Measurements from ENCODE around the gene HMCN2. TPM values are rescaled to one million over a fixed set of nuclear protein-coding genes. Genes with fewer than 3 reads are reported as not detected.

The HMCN2 gene
- total and polyA plus RNA-seq, 4 donors, result 0.25 to 14.8 (median 4.6) TPM

DNA sequence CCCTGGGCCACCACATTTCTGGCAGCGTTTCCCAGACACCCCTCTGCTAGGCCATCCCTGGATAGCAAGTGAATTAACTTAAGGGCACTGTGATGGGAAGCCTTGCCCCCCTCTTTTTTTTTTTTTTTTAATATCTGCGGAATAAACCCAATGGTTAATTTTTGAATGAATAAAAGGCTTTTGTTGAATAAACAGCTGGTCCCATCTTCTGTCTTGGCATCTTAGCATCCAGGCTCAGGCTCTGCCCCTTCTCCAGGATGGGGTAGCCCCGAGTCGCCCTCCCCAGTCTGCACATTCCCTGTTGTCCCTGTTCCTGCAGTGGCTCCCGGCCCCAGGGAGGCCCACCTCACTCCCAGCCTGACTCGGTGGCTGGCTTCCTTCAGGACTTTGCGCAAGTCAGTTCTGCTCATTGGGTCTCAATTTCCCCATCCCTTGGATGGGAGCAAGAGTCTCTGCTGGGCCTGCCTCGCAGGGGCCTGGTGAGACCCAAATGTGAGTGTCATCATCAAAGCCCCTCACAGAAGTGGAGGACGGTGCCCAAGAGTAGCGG, 29.0 kb upstream of the HMCN2 start:
- 54 to 56% methylated on average over 10 of the region's 10 CpGs for WGBS, 2 donors

DNA sequence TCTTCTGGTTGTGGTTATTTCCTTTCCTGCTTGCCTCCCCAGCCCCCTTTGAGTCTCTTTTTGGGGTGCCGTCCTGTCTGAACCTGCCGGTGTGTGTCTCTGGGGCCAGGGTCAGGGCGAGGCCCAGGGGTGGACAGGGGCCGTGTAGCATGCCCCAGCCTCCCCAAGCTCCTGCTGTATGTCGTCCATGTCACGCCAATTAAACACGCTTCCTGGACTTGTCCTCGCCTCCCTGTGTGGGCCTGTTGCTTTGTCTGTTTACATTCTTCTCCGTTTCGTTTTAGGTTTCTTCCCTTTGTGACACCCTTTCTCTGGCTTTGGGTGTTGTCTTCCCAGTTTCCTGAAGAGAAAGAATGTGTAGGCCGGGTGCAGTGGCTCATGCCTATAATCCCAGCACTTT, 28.5 kb upstream of the HMCN2 start:
- H3K27ac ChIP-seq (ENCODE audit: low read depth in 1 of 2, low read length in 2 of 2), result no peak overlapping the region
- DNase-seq, result peak in 1 of 2 donors; percentile 55
- WGBS, 2 donors, result 77 to 81% methylated on average over 11 of the region's 11 CpGs
- H3K27me3 ChIP-seq (ENCODE audit: control insufficient read depth in 1 of 2, insufficient read depth in 2 of 2, low read length in 1 of 2), result no peaks in the 10 kb centered on the region
- no peak overlapping the region for H3K4me3 ChIP-seq (ENCODE audit: low read length in 2 of 2)
- no peaks in the 10 kb centered on the region for H3K9me3 ChIP-seq (ENCODE audit: control insufficient read depth, low read length)
- H3K4me1 ChIP-seq (ENCODE audit: control insufficient read depth in 1 of 2, insufficient read depth in 2 of 2, low read length in 2 of 2), result no peaks in the 10 kb centered on the region
- H3K36me3 ChIP-seq (ENCODE audit: control insufficient read depth in 1 of 2, insufficient read depth in 2 of 2, low read length in 1 of 2), result peaks cover 0 to 4% of the 10 kb centered on the region in 2 donors
- no peak for ATAC-seq (ENCODE audit: low FRiP score)
- intact Hi-C loops (cut with DNase I), result loop anchor here (2.0 to 5.0 kb wide), 4 partner anchors 65 to 130 kb away; partner anchors contain the start of gene NCS1 (in 1 of the 2)

More for the DNA sequence above, 29.0 kb upstream of the HMCN2 start:
- ATAC-seq (ENCODE audit: low FRiP score), result no peak
- no peaks in the 10 kb centered on the region for H3K4me1 ChIP-seq (ENCODE audit: control insufficient read depth in 1 of 2, insufficient read depth in 2 of 2, low read length in 2 of 2)
- no peaks in the 10 kb centered on the region for H3K9me3 ChIP-seq (ENCODE audit: control insufficient read depth, low read length)
- no peak overlapping the region for H3K27ac ChIP-seq (ENCODE audit: low read depth in 1 of 2, low read length in 2 of 2)
- peaks cover 0 to 4% of the 10 kb centered on the region in 2 donors for H3K36me3 ChIP-seq (ENCODE audit: control insufficient read depth in 1 of 2, insufficient read depth in 2 of 2, low read length in 1 of 2)
- peak in 1 of 2 donors; percentile 39 for DNase-seq
- H3K4me3 ChIP-seq (ENCODE audit: low read length in 2 of 2), result no peak overlapping the region
- no peaks in the 10 kb centered on the region for H3K27me3 ChIP-seq (ENCODE audit: control insufficient read depth in 1 of 2, insufficient read depth in 2 of 2, low read length in 1 of 2)
- intact Hi-C loops (cut with DNase I), result loop anchor here (1.0 to 5.0 kb wide), 5 partner anchors 64 to 130 kb away; partner anchors contain the start of gene NCS1 (in 1 of the 2)

DNA sequence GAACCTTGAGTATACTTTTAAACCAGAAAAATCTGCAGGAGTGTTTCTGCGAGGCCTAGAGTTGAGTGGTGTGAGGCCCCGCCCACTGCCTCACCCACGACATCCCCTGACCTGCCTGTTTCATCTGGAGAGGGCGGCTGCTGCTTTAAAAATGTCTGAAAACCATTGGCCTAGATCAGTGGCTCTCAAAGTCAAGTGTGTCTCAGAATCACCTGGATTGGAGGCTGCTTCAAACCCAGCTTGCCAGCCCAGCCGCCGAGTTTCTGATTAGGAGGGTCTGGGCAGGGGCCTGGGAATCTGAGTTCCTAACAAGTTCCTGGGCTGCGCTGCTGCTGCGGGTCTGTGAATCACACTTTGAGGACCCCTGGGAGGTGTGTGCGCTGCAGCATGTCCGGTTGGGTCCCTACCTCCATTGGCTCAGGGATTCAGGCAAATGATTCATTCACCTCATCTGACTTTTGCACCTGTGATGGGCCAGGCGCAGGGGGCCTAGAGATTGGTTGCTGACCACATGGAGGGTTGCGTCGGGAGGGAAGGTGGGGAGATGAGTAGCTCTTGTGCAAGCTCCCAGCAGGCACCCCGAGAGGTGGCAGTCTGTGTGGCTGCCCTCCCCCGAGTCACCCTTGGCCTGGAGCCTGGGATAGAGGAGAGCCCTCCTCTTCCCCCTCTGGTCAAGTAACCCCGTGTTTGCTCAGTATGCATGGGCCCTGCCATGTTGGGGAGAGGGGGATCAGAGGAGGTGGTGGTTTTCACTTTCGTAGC, 27.6 kb upstream of the HMCN2 start:
- DNase-seq (peak in 1 of 2 donors; percentile 69), ATAC-seq (ENCODE audit: low FRiP score) (no peak)
- H3K4me1 ChIP-seq (ENCODE audit: control insufficient read depth in 1 of 2, insufficient read depth in 2 of 2, low read length in 2 of 2), result no peaks in the 10 kb centered on the region
- H3K27ac ChIP-seq (ENCODE audit: low read depth in 1 of 2, low read length in 2 of 2), result no peak overlapping the region
- H3K9me3 ChIP-seq (ENCODE audit: control insufficient read depth, low read length), result no peaks in the 10 kb centered on the region
- peaks cover 0 to 2% of the 10 kb centered on the region in 2 donors for H3K36me3 ChIP-seq (ENCODE audit: control insufficient read depth in 1 of 2, insufficient read depth in 2 of 2, low read length in 1 of 2)
- H3K27me3 ChIP-seq (ENCODE audit: control insufficient read depth in 1 of 2, insufficient read depth in 2 of 2, low read length in 1 of 2), result no peaks in the 10 kb centered on the region
- intact Hi-C loops (cut with DNase I), result loop anchor here (2.0 to 5.0 kb wide), 4 partner anchors 66 to 131 kb away; partner anchors contain the start of gene NCS1 (in 1 of the 2)
- H3K4me3 ChIP-seq (ENCODE audit: low read length in 2 of 2), result no peak overlapping the region
- WGBS, 2 donors, result 80 to 81% methylated on average over 17 of the region's 17 CpGs

DNA sequence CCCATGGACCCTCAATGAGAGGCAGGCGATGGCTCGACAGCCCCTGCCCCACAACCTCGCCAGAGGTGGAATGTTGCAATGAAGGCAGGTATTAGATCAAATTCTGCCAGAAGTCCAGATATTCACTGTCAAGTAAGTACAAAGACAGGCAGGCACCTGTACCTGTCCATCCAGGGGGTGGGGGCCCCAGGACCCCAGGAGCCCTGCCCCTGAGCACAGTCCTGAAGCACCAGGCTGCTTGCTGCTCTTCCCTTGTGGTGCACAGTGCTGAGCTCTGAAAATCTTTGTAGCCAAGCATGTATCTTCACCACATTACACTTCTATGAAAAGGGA, 26.2 kb upstream of the HMCN2 start:
- intact Hi-C loops (cut with DNase I), result loop anchor here (5.0 kb wide), 2 partner anchors 67 to 82 kb away; partner anchors contain the start of gene NCS1 (in 1 of the 2)
- H3K4me3 ChIP-seq (ENCODE audit: low read length in 2 of 2), result no peak overlapping the region
- DNase-seq, result peak in 1 of 2 donors; percentile 35
- no peaks in the 10 kb centered on the region for H3K9me3 ChIP-seq (ENCODE audit: control insufficient read depth, low read length)
- no peaks in the 10 kb centered on the region for H3K27me3 ChIP-seq (ENCODE audit: control insufficient read depth in 1 of 2, insufficient read depth in 2 of 2, low read length in 1 of 2)
- no peaks in the 10 kb centered on the region for H3K36me3 ChIP-seq (ENCODE audit: control insufficient read depth in 1 of 2, insufficient read depth in 2 of 2, low read length in 1 of 2)
- no peaks in the 10 kb centered on the region for H3K4me1 ChIP-seq (ENCODE audit: control insufficient read depth in 1 of 2, insufficient read depth in 2 of 2, low read length in 2 of 2)
- ATAC-seq (ENCODE audit: low FRiP score), result no peak
- H3K27ac ChIP-seq (ENCODE audit: low read depth in 1 of 2, low read length in 2 of 2), result no peak overlapping the region
- 88% methylated on average over 3 of the region's 3 CpGs for WGBS, 2 donors

DNA sequence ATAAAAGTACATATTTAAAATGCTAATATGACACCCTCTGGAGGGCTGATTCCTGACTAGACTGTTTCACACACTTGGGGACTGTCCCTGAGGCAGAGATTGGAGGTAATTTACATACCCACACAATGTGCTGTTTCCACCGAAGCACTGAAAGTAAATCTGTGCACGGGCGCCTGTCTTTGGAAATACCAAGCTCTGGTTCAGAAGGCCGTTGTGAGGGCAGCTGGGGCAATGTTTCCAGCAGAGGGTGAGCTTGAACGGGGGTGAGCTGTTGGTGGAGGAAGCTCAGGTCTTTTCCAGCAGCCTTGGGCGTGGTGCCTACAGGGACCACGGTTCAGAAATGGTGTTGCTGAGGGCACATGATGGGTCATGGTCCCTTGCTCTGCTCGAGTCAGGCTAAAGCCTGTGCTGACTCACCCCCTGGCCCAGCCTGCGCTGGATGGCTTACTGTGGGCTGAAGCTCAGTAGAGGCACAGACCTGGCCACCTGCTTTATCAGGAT, 25.8 kb upstream of the HMCN2 start:
- intact Hi-C loops (cut with DNase I), result loop anchor here (5.0 kb wide), 2 partner anchors 67 to 82 kb away; partner anchors contain the start of gene NCS1 (in 1 of the 2)
- Histone ChIP-seq H3K9me3 (ENCODE audit: control insufficient read depth, low read length) (no peaks in the 10 kb centered on the region), H3K4me3 (ENCODE audit: low read length in 2 of 2) (no peak overlapping the region), H3K4me1 (ENCODE audit: control insufficient read depth in 1 of 2, insufficient read depth in 2 of 2, low read length in 2 of 2) (no peaks in the 10 kb centered on the region), H3K27ac (ENCODE audit: low read depth in 1 of 2, low read length in 2 of 2) (no peak overlapping the region), H3K36me3 (ENCODE audit: control insufficient read depth in 1 of 2, insufficient read depth in 2 of 2, low read length in 1 of 2) (no peaks in the 10 kb centered on the region), H3K27me3 (ENCODE audit: control insufficient read depth in 1 of 2, insufficient read depth in 2 of 2, low read length in 1 of 2) (no peaks in the 10 kb centered on the region)
- no peak for ATAC-seq (ENCODE audit: low FRiP score)
- peak in 1 of 2 donors; percentile 76 for DNase-seq
- 51% methylated on average over 9 of the region's 9 CpGs for WGBS, 2 donors

DNA sequence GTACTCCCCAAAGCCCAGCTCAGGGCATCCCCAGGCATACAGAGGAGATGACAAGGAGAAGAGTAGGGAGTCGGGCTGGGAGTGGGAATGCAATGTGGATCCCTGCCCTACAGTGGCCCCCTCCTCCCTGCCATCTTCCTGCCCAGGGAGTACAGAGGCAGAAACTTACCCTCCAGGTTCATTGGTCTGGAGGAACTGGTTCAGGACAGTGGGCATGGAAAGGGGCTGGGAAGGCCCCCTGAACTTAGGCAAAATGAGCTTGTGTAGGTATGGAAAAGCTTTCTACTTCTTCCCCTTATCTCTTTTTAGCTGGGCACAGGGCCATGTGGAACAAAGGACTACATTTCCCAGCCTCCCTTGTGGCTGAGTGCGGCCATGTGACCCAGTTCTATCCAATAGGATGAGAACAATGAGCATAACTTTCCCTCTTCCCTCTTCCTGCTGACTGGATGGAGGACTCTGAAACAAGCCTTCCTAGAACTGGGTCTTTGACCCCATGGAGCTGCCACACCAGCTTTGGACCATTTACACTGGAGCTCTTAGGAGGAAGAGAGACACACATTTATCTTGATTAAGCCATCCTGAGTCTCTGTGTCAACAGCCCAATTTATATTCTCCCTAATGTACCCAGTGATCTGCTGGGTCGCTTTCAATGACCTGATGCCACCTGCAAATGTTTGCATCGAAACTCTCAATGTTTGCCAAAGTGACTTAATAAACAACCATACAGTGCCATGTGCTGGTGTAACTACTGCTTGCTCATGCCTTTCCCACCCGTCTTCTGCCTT, 25.0 kb upstream of the HMCN2 start:
- Histone ChIP-seq H3K4me3 (ENCODE audit: low read length in 2 of 2) (no peak overlapping the region), H3K27me3 (ENCODE audit: control insufficient read depth in 1 of 2, insufficient read depth in 2 of 2, low read length in 1 of 2) (no peaks in the 10 kb centered on the region), H3K36me3 (ENCODE audit: control insufficient read depth in 1 of 2, insufficient read depth in 2 of 2, low read length in 1 of 2) (no peaks in the 10 kb centered on the region), H3K9me3 (ENCODE audit: control insufficient read depth, low read length) (no peaks in the 10 kb centered on the region), H3K4me1 (ENCODE audit: control insufficient read depth in 1 of 2, insufficient read depth in 2 of 2, low read length in 2 of 2) (no peaks in the 10 kb centered on the region), H3K27ac (ENCODE audit: low read depth in 1 of 2, low read length in 2 of 2) (no peak overlapping the region)
- intact Hi-C loops (cut with DNase I), result no loop called here
- 69% methylated on average over 5 of the region's 5 CpGs for WGBS, 2 donors
- DNase-seq, result peak; percentile 66
- ATAC-seq (ENCODE audit: low FRiP score), result peak; percentile 61

DNA sequence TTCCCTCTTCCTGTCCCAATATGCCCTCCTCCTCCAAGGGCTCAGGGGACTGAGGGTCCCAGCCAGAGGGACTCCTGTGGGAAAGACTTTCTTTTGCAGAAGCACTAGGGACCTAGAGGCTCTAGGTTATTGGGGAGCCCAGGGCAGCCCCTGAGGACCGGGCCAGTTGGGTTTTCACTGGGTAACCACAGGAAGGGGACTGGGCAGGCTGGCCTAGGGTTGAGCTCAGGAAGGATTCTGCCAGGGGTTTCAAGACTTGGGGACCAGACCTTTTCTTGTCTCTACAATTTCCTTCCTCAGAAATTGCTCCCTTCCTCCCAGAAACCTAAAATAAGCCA, 24.4 kb upstream of the HMCN2 start:
- H3K4me3 ChIP-seq (ENCODE audit: low read length in 2 of 2), result no peak overlapping the region
- intact Hi-C loops (cut with DNase I), result no loop called here
- ATAC-seq (ENCODE audit: low FRiP score) (no peak), DNase-seq (peak in 1 of 2 donors; percentile 62)
- no peaks in the 10 kb centered on the region for H3K4me1 ChIP-seq (ENCODE audit: control insufficient read depth in 1 of 2, insufficient read depth in 2 of 2, low read length in 2 of 2)
- H3K36me3 ChIP-seq (ENCODE audit: control insufficient read depth in 1 of 2, insufficient read depth in 2 of 2, low read length in 1 of 2), result no peaks in the 10 kb centered on the region
- H3K9me3 ChIP-seq (ENCODE audit: control insufficient read depth, low read length), result no peaks in the 10 kb centered on the region
- no peak overlapping the region for H3K27ac ChIP-seq (ENCODE audit: low read depth in 1 of 2, low read length in 2 of 2)
- WGBS, 2 donors, result 94 to 96% methylated on average over 1 of the region's 1 CpG
- no peaks in the 10 kb centered on the region for H3K27me3 ChIP-seq (ENCODE audit: control insufficient read depth in 1 of 2, insufficient read depth in 2 of 2, low read length in 1 of 2)

DNA sequence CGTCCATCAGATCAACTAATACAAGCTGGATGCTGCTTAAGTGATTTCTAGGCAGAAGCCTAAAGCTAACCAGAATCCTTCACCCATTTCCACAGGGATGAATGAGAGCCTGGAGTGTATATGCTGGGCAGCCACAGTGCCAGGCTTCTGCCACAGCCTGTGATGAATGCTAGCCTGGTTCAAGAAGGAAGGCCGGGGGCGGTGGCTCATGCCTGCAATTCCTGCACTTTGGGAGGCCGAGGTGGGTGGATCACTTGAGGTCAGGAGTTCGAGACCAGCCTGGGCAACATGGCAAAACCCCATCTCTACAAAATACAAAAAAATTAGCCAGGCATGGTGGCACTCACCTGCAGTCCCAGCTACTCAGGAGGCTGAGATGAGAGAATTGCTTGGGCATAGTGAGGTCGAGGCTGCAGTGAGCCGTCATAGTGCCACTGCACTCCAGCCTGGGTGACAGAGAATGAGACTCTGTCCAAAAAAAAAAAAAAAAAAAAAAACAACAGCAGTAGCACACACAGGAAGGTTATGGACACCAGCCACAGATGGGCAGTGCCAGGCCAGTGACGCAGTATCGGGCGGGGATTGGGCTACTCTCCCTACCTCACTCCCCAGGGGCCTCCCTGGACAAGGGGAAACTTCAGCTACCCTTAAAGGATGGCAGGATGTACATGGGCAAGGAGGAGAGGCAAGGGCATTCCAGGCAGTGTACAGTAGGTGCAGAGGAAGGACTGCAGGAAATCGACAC, 23.1 kb upstream of the HMCN2 start:
- Histone ChIP-seq H3K4me1 (ENCODE audit: control insufficient read depth in 1 of 2, insufficient read depth in 2 of 2, low read length in 2 of 2) (no peaks in the 10 kb centered on the region), H3K4me3 (ENCODE audit: low read length in 2 of 2) (no peak overlapping the region), H3K36me3 (ENCODE audit: control insufficient read depth in 1 of 2, insufficient read depth in 2 of 2, low read length in 1 of 2) (no peaks in the 10 kb centered on the region), H3K9me3 (ENCODE audit: control insufficient read depth, low read length) (no peaks in the 10 kb centered on the region), H3K27me3 (ENCODE audit: control insufficient read depth in 1 of 2, insufficient read depth in 2 of 2, low read length in 1 of 2) (no peaks in the 10 kb centered on the region), H3K27ac (ENCODE audit: low read depth in 1 of 2, low read length in 2 of 2) (no peak overlapping the region)
- 63 to 69% methylated on average over 11 of the region's 11 CpGs for WGBS, 2 donors
- DNase-seq (peak in 1 of 2 donors; percentile 76), ATAC-seq (ENCODE audit: low FRiP score) (no peak)
- intact Hi-C loops (cut with DNase I), result no loop called here

Measured in aorta (tissue), 5 donors.